Astrocyte (in vitro differentiated cells and primary cell): Measurements from ENCODE around the gene BICRA. TPM values are rescaled to one million over a fixed set of nuclear protein-coding genes. Genes with fewer than 3 reads are reported as not detected.

Experiments
- DNase-seq: peaks from one replicate; pipeline ENCODE4 v3.0.0-alpha.2; 2010; ENCODE audit warnings: low read depth
- FAIRE-seq: peaks from 2 replicates; lab custom pipeline; 2011; peaks lifted over from hg19 to GRCh38; lab: Jason Lieb, UNC
- H2AFZ ChIP-seq: 2 replicates; pipeline ENCODE4 v1.6.0; 2012; ENCODE audit warnings: low read depth, low read length, inconsistent platforms
- H3K27ac ChIP-seq: 2 replicates; pipeline ENCODE4 v1.5.1; 2011; ENCODE audit warnings: low read depth, low read length, inconsistent platforms
- H3K27me3 ChIP-seq: 2 replicates; pipeline ENCODE4 v1.6.0; 2011; ENCODE audit warnings: low read length, inconsistent platforms; ENCODE audit not compliant: insufficient read depth
- H3K36me3 ChIP-seq: 2 replicates; pipeline ENCODE4 v1.5.1; 2011; ENCODE audit warnings: low read length, inconsistent platforms; ENCODE audit not compliant: insufficient read depth
- H3K4me1 ChIP-seq: 2 replicates; pipeline ENCODE4 v1.5.1; 2011; ENCODE audit warnings: low read length, inconsistent platforms; ENCODE audit not compliant: insufficient read depth
- H3K4me2 ChIP-seq: 2 replicates; pipeline ENCODE4 v1.6.0; 2012; ENCODE audit warnings: low read length, inconsistent platforms
- H3K4me3 ChIP-seq: 2 replicates; pipeline ENCODE4 v1.5.1; 2011; ENCODE audit warnings: low read depth, mild to moderate bottlenecking, low read length, inconsistent platforms; ENCODE audit not compliant: insufficient read depth
- H3K79me2 ChIP-seq: 2 replicates; pipeline ENCODE4 v1.6.0; 2012; ENCODE audit warnings: mild to moderate bottlenecking, low read length, inconsistent platforms; ENCODE audit not compliant: insufficient read depth
- H3K9ac ChIP-seq: 2 replicates; pipeline ENCODE4 v1.6.0; 2012; ENCODE audit warnings: mild to moderate bottlenecking, low read length, inconsistent platforms
- H3K9me3 ChIP-seq: 2 replicates; pipeline ENCODE4 v1.5.1; 2012; ENCODE audit warnings: low read depth, mild to moderate bottlenecking, low read length, inconsistent platforms; ENCODE audit not compliant: insufficient read depth
- H4K20me1 ChIP-seq: 2 replicates; pipeline ENCODE4 v1.6.0; 2012; ENCODE audit warnings: low read length, inconsistent platforms; ENCODE audit not compliant: insufficient read depth
- H3K27ac Mint-ChIP-seq: one replicate; pipeline ENCODE4 v1.8.0; 2021; ENCODE audit warnings: mild to moderate bottlenecking, mixed read lengths; ENCODE audit not compliant: unreplicated experiment
- H3K27me3 Mint-ChIP-seq: one replicate; pipeline ENCODE4 v1.8.0; 2021; ENCODE audit warnings: low read depth, mixed read lengths; ENCODE audit not compliant: unreplicated experiment
- H3K36me3 Mint-ChIP-seq: one replicate; pipeline ENCODE4 v1.8.0; 2021; ENCODE audit warnings: low read depth, mixed read lengths; ENCODE audit not compliant: unreplicated experiment
- H3K4me1 Mint-ChIP-seq: one replicate; pipeline ENCODE4 v1.8.0; 2021; ENCODE audit warnings: low read depth, mixed read lengths; ENCODE audit not compliant: unreplicated experiment
- H3K4me3 Mint-ChIP-seq: one replicate; pipeline ENCODE4 v1.8.0; 2021; ENCODE audit warnings: mild to moderate bottlenecking, moderate library complexity, mixed read lengths; ENCODE audit not compliant: unreplicated experiment
- H3K9me3 Mint-ChIP-seq: one replicate; pipeline ENCODE4 v1.8.0; 2021; ENCODE audit warnings: mild to moderate bottlenecking, mixed read lengths; ENCODE audit not compliant: unreplicated experiment
- EZH2 ChIP-seq: IDR thresholded peaks from 2 replicates; pipeline ENCODE4 v1.6.1; 2012; ENCODE audit warnings: mild to moderate bottlenecking, low read length, inconsistent platforms; ENCODE audit not compliant: insufficient read depth
- total RNA-seq: library from RNA; stranded (reverse); gene quantifications from 2 replicates; pipeline ENCODE4 v1.2.1, GENCODE V29; 2021
- TF ChIP-seq, protein P1 (sequence below): IDR thresholded peaks from 2 replicates; pipeline ENCODE4 v1.5.1; 2011; ENCODE audit warnings: low read depth, mild to moderate bottlenecking, inconsistent platforms, low read length, moderate library complexity; ENCODE audit not compliant: insufficient read depth

BICRA gene
- total RNA-seq, 1 donor from 2014 or later = 20.7 TPM

DNA sequence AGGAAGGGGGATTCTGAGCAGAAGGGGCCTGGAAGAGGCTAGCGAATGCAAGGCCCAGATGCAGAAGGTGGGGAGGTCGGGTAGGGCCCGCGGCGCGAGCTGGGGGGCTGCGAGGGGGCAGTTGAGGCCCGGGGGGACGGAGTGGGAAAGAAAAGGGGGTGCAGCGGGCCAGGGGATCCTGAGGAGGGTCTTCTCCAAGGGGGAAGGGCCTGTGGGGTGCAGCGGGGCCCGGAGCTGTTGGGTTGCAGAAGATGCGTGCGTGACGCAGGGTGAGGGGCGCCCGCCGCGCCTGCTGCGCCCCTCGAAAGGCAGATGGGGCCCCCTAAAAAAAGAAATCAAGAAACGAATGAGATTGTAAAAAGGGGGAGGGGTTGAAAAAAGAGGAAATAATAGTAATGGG, 36.3 kb upstream of the BICRA start:
- H3K4me3 Mint-ChIP-seq = no peak overlapping the region
- Histone ChIP-seq H3K79me2 (no peaks in the 10 kb centered on the region), H3K9ac (no peak overlapping the region), H3K36me3 (no peaks in the 10 kb centered on the region), H3K27ac (no peak overlapping the region), H4K20me1 (no peaks in the 10 kb centered on the region), H3K4me2 (peak overlapping the region; percentile 75), H3K4me3 (no peak overlapping the region), H2AFZ (no peak overlapping the region), H3K9me3 (no peaks in the 10 kb centered on the region), H3K4me1 (no peaks in the 10 kb centered on the region), H3K27me3 (peaks cover 8% of the 10 kb centered on the region)
- no peaks in the 10 kb centered on the region for H3K4me1 Mint-ChIP-seq
- TF ChIP-seq, protein P1, sequence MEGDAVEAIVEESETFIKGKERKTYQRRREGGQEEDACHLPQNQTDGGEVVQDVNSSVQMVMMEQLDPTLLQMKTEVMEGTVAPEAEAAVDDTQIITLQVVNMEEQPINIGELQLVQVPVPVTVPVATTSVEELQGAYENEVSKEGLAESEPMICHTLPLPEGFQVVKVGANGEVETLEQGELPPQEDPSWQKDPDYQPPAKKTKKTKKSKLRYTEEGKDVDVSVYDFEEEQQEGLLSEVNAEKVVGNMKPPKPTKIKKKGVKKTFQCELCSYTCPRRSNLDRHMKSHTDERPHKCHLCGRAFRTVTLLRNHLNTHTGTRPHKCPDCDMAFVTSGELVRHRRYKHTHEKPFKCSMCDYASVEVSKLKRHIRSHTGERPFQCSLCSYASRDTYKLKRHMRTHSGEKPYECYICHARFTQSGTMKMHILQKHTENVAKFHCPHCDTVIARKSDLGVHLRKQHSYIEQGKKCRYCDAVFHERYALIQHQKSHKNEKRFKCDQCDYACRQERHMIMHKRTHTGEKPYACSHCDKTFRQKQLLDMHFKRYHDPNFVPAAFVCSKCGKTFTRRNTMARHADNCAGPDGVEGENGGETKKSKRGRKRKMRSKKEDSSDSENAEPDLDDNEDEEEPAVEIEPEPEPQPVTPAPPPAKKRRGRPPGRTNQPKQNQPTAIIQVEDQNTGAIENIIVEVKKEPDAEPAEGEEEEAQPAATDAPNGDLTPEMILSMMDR = no peak
- TF ChIP-seq EZH2 = no peak
- H3K36me3 Mint-ChIP-seq = no peaks in the 10 kb centered on the region
- peaks cover 12% of the 10 kb centered on the region for H3K27me3 Mint-ChIP-seq
- FAIRE-seq (no peak), DNase-seq (no peak)
- no peaks in the 10 kb centered on the region for H3K9me3 Mint-ChIP-seq
- H3K27ac Mint-ChIP-seq = peak overlapping the region; percentile 45

DNA sequence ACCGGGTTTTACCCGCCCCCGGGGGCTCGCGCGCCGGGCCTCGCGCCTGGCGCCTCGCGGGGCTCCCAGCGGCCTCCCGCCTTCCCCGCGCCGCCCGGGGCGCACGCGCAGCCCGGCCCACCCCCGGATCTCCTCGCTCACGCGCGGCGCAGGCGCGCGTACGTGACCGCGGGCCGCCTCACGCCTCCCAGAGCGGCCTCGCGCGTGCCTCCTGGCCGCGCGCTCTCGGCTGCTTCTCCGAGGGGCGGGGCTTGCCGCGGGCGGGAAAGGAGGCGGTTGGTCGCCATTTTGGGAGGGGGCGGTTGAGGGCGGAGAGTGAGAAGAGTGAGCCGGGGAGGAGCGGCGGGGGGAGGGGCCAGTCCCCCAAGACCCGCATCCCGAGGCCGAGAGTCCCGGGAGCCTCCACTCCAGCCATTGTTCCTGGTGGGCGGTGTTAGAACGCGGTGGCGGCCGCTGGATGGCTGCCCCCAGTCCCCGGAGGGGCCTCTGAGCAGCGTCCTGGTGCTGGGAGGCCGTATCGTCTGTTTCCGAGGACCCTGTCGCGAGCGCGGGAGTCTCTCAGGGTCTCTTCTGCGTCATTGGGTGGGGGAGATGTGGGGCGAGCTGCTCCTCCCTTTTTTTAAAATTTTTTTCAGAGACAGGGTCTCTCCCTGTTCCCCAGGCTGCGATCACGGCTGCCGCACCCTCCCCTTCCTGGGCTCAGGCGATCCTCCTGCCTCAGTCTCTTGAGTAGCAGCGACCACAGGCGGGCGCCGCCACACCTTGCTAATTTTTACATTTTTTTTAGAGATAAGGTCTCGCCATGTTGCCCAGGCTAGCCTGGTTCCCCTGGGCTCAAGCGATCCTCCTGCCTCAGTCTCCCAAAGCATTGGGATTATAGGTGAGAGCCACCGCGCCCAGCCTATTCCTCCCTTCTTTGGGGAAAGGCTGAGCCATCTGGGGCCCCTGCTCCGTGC, 35.6 kb upstream of the BICRA start, which contains the start of gene ZNF541:
Gene ZNF541, minus strand, starts transcription at position 78 of the 956 bp plus-strand sequence. CDS start 17,292 bp downstream, outside the sequence.
- TF ChIP-seq EZH2 = no peak
- TF ChIP-seq, protein P1 = no peak
- FAIRE-seq (no peak), DNase-seq (peak; percentile 12)
- Mint-ChIP-seq H3K4me3 (no peak within 1 kb of the TSS), H3K9me3 (no peaks in the 10 kb centered on the region), H3K36me3 (no peaks in the 10 kb centered on the region), H3K27ac (peak within 1 kb of the TSS; percentile 45), H3K27me3 (peaks cover 12% of the 10 kb centered on the region), H3K4me1 (no peaks in the 10 kb centered on the region)
- H3K9me3 ChIP-seq = no peaks in the 10 kb centered on the region
- no peak within 1 kb of the TSS for H3K27ac ChIP-seq
- peak within 1 kb of the TSS; percentile 56 for H2AFZ ChIP-seq
- no peak within 1 kb of the TSS for H3K4me3 ChIP-seq
- H3K4me1 ChIP-seq = no peaks in the 10 kb centered on the region
- no peaks in the 10 kb centered on the region for H3K79me2 ChIP-seq
- H3K4me2 ChIP-seq = peak within 1 kb of the TSS; percentile 75
- H3K9ac ChIP-seq = no peak within 1 kb of the TSS
- H4K20me1 ChIP-seq = no peaks in the 10 kb centered on the region
- no peaks in the 10 kb centered on the region for H3K36me3 ChIP-seq
- peaks cover 8% of the 10 kb centered on the region for H3K27me3 ChIP-seq
